ENCODE data around the gene PRF1.

PRF1 gene

DNA sequence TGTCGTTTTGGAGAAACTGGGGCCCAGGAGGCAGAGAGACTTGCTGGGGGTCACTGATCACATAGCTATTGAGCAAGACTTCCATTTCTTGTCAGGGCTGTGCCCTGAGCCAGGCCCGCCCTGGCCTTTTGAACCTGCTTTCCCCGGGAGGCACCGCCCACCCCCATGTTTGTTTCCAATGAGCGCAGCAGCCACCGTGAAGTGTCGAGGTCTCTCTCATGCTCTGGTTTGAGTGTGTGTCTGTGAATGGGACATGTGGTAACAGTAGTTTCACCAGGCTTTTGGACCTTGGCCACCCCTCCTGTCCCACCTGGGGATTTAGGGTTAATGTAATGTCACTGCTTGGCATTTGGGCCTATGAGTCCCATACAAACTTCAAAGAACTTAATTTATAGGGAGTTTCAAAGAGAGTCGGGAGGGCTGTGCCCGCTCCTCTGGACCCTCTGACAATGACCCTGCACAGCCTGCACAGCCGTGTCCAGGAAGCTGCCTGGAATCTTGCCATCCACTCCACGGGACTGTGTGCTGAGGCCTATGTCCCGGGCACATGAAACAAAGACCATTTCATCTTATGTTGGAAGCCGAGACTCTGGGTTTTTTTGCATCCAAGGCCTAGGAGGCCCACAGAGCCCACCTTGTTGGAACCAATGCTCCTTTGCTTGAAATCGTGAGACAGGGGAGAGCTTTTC, 6.3 kb downstream of the PRF1 start:
- Histone ChIP-seq H3K27ac (replicated peaks) (no peak overlapping the region), H3K4me3 (replicated peaks; ENCODE audit: insufficient read depth, low read length) (no peak overlapping the region), H3K27me3 (ENCODE audit: insufficient read depth, poor library complexity, severe bottlenecking) (no peaks in the 10 kb centered on the region)
- TF ChIP-seq SPI1 (IDR thresholded peaks at IDR 0.05; ENCODE audit: borderline replicate concordance, low read depth) (no peak), POLR2AphosphoS5 (IDR thresholded peaks at IDR 0.05; ENCODE audit: low read depth) (no peak), GABPA (IDR thresholded peaks at IDR 0.05; ENCODE audit: low read depth) (no peak)
- TF ChIP-seq, protein P1, sequence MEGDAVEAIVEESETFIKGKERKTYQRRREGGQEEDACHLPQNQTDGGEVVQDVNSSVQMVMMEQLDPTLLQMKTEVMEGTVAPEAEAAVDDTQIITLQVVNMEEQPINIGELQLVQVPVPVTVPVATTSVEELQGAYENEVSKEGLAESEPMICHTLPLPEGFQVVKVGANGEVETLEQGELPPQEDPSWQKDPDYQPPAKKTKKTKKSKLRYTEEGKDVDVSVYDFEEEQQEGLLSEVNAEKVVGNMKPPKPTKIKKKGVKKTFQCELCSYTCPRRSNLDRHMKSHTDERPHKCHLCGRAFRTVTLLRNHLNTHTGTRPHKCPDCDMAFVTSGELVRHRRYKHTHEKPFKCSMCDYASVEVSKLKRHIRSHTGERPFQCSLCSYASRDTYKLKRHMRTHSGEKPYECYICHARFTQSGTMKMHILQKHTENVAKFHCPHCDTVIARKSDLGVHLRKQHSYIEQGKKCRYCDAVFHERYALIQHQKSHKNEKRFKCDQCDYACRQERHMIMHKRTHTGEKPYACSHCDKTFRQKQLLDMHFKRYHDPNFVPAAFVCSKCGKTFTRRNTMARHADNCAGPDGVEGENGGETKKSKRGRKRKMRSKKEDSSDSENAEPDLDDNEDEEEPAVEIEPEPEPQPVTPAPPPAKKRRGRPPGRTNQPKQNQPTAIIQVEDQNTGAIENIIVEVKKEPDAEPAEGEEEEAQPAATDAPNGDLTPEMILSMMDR (IDR thresholded peaks at IDR 0.05; ENCODE audit: insufficient read depth, low read length): no peak
- TF ChIP-seq, protein P2, sequence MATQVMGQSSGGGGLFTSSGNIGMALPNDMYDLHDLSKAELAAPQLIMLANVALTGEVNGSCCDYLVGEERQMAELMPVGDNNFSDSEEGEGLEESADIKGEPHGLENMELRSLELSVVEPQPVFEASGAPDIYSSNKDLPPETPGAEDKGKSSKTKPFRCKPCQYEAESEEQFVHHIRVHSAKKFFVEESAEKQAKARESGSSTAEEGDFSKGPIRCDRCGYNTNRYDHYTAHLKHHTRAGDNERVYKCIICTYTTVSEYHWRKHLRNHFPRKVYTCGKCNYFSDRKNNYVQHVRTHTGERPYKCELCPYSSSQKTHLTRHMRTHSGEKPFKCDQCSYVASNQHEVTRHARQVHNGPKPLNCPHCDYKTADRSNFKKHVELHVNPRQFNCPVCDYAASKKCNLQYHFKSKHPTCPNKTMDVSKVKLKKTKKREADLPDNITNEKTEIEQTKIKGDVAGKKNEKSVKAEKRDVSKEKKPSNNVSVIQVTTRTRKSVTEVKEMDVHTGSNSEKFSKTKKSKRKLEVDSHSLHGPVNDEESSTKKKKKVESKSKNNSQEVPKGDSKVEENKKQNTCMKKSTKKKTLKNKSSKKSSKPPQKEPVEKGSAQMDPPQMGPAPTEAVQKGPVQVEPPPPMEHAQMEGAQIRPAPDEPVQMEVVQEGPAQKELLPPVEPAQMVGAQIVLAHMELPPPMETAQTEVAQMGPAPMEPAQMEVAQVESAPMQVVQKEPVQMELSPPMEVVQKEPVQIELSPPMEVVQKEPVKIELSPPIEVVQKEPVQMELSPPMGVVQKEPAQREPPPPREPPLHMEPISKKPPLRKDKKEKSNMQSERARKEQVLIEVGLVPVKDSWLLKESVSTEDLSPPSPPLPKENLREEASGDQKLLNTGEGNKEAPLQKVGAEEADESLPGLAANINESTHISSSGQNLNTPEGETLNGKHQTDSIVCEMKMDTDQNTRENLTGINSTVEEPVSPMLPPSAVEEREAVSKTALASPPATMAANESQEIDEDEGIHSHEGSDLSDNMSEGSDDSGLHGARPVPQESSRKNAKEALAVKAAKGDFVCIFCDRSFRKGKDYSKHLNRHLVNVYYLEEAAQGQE (IDR thresholded peaks at IDR 0.05; ENCODE audit: insufficient replicate concordance, low read depth): no peak
- DNase-seq (ENCODE audit: low read depth in 1 of 2, low spot score in 1 of 2): no peak

DNA sequence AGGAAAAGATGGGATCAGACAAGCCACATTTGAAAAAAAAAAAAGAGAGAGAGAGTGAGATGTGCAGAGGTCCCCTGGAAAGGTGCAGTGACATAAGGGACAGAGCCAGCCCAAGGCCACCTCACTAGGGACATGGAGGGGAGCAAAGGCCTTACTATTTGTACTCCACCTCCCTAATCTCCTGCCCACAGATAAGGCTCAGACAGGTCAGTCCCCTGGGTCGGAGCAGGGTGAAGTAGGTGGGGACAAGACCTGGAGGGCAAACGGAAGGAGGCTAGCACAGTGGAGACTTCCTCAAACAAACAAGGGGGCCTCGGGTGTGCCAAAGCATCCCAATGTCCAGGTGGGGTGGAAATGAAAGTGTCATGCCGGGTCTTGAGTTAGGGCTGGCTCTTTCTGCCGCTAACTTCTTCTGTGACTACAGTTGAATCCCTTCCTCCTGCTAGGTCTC, 7.0 kb downstream of the PRF1 start:
- no peak for DNase-seq (ENCODE audit: low read depth in 1 of 2, low spot score in 1 of 2)
- TF ChIP-seq, protein P2 (IDR thresholded peaks at IDR 0.05; ENCODE audit: insufficient replicate concordance, low read depth): no peak
- TF ChIP-seq, protein P1 (IDR thresholded peaks at IDR 0.05; ENCODE audit: insufficient read depth, low read length): no peak
- no peak for TF ChIP-seq SPI1 (IDR thresholded peaks at IDR 0.05; ENCODE audit: borderline replicate concordance, low read depth)
- no peak overlapping the region for H3K4me3 ChIP-seq (replicated peaks; ENCODE audit: insufficient read depth, low read length)
- H3K27me3 ChIP-seq (ENCODE audit: insufficient read depth, poor library complexity, severe bottlenecking): no peaks in the 10 kb centered on the region
- no peak overlapping the region for H3K27ac ChIP-seq (replicated peaks)

DNA sequence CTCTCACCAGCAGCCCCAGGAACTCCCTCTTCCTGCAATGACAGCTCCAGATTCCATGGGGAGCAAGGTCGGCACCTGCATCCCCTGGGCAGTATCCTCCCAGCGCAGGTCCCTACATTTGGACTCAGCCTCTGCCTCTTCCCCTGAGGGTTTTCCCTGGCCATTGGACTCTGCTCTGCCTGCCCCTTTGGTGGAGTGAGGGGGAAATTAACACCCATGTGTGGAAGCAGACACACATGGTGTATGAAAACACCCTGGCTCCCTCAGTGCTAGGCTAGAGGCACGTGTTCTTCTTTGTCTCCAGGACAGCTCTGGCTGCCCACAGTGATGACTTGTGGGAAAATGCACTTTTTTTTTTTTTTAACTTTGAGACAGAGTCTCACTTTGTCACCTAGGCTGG, 8.4 kb downstream of the PRF1 start:
- DNase-seq (ENCODE audit: low read depth in 1 of 2, low spot score in 1 of 2): no peak
- H3K27ac ChIP-seq (replicated peaks): no peak overlapping the region
- no peak overlapping the region for H3K4me3 ChIP-seq (replicated peaks; ENCODE audit: insufficient read depth, low read length)
- H3K27me3 ChIP-seq (ENCODE audit: insufficient read depth, poor library complexity, severe bottlenecking): no peaks in the 10 kb centered on the region
- no peak for TF ChIP-seq POLR2AphosphoS5 (IDR thresholded peaks at IDR 0.05; ENCODE audit: low read depth)
- TF ChIP-seq GABPA (IDR thresholded peaks at IDR 0.05; ENCODE audit: low read depth): no peak
- TF ChIP-seq, protein P1 (IDR thresholded peaks at IDR 0.05; ENCODE audit: insufficient read depth, low read length): no peak
- TF ChIP-seq SPI1 (IDR thresholded peaks at IDR 0.05; ENCODE audit: borderline replicate concordance, low read depth): no peak
- TF ChIP-seq, protein P2 (IDR thresholded peaks at IDR 0.05; ENCODE audit: insufficient replicate concordance, low read depth): no peak

Measured in HL-60 (cell line).